ENCODE measurements around the gene SH3D19.
A peak's percentile ranks its signal among the peaks of the same experiment; 100 is the strongest.
"Not testable (repeated sequence)": the region's sequence is repeated elsewhere in the genome, so short reads cannot be mapped to it uniquely, and the experiment has no call there.

Gene SH3D19

DNA sequence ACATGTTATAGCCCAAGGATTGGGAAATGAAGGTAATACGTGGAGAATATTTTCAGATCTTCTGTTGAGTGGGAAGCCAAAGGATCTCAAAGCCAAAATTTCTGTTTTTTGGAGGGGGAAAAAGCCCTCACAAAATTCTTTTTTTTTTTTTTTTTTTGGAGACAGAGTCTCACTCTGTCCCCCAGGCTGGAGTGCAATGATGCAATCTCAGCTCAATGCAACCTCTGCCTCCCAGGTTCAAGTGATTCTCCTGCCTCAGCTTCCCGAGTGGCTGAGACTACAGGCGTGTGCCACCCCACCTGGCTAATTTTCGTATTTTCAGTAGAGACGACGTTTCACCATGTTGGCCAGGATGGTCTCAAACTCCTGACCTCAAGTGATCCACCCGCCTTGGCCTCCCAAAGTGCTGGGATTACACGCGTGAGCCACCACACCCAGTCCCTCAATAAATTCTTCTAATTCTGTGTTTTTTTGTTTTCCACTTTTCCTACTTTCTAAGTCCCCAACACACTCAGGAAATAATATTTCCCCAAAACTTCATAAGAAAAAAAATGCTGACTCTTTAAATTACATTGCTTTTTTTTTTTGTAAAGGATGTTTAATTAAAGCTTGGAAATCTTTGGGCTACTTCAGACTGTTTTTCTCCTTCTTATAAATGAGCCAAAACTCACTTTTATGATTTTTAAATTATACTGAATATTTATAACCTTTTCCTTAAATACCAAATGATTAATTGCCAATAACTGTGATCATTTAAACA, 174.4 kb downstream of the SH3D19 start:
- no peak for DNase-seq (ENCODE audit: low spot score)

DNA sequence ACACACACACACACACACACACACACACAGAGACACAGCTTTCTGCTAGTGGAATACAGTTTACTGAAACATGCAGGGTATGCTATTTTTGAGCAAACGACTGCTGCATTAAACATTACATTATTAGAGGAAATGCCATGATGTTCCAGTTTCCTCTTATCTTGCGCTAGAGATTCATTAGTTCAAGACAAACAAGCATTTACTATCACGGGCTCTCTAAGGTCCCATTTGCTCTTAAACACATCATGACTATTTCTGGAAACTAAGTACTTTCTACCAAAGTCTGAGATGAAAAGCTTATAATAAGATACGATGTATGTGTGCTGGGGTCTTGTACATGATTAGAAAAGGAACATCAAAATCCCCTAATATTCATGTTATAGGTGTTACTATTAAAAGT, 177.1 kb downstream of the SH3D19 start:
- DNase-seq (ENCODE audit: low spot score): no peak

DNA sequence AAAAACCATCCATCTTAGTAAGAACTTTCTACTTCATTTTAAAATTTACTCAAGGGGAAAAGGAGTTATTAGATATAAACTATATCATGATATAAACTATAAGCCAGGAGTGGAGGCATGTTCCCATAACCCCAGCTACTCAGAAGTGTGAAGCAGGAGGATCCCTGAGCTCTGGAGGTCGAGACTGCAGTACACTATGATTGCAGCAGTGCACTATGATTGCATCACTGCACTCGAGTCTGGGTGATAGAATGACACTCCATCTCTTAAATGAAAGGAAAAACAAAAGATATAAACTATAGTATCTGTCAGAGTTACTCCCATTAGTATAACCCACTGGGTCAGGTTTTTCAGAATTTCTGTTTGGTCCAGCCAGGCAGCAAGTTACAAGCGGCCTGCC, 178.4 kb downstream of the SH3D19 start:
- DNase-seq (ENCODE audit: low spot score): no peak

DNA sequence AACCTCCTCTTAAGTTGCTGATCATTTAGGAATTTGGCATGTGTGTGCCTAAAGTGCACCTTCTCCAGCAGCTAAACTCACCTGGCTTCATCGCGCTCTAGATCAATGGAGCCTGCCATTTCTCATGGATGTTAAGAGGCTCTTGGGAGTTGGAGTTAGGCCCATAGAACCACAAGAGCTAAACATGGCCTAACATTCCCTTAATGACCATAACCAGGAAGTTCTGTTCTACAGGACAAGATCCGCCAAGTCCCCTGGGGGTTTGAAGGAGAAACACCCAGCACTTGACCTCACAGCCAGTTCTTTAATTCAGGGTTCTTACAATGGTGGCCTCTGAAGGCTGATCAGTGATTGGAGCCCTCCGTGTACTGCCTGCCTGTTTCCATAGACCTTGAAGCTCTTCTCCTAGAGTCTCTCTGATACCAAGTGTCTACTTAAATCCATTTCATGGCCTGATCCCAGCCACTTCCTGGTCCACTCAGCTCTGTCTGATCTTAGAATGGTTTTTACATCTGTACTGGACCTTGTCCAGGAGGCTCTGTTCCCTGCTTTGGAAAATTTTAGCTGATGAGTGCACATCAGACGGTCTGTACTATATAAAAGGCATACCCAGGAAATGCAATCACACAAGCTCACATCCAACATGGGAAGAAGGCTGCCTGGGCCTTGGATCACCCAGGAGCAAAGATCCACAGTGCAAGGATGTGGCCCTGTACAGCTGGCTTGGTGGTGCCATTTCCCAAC, 180.9 kb downstream of the SH3D19 start:
- no peak for DNase-seq (ENCODE audit: low spot score)

DNA sequence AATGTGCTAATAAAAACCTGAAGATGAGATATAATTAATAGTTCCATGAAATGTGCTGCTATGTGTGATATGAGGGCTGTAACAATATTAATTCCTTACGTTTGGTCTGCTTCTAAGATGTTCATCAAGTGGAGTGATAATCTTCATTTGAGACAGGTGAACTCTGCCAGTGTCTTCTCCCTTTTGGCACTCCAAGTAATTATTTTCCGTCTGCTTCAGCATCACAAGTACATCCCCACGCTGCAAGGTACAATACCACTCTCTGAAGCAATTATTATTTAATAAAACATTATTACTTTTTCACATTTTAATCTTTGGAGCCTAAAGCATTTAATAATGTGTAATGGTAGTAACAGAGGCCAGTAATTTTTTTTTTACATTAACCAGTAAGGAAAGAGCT, 181.6 kb downstream of the SH3D19 start:
- DNase-seq (ENCODE audit: low spot score): no peak

DNA sequence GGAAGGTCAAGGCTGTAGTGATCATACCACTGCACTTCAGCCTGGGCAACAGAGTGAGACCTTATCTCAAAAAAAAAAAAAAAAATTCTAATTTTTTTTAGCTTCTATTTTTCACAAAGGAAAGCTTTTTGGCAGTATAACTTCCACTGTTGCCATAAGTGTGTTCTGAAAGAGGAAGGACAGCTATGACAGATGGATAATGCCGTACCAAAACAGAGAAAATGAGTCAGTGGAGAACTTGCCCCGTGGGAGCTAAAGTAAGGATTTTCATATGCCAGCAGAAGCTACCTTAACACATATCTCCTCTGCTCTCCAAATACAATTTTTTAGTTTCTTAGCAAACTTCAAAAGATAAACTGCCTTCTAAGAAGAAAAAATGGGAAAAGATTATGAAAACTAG, 182.2 kb downstream of the SH3D19 start:
- no peak for DNase-seq (ENCODE audit: low spot score)

DNA sequence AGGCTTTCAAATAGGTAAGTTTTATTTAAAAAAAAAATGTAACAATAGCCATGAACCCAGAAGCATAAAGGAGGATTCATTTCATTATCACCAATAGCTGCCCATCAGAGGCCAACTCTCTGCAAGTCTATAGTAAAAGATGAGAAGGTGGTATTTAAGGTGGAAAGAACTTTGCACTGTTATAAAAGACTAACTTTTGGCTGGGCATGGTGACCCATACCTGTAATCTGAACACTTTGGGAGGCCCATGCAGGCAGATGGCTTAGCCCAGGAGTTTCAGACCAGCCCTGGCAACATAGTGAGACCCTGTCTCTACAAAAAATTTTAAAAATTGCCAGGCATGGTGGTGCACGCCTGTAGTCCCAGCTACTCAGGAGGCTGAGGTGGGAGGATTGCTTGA, 182.6 kb downstream of the SH3D19 start:
- no peak for DNase-seq (ENCODE audit: low spot score)

DNA sequence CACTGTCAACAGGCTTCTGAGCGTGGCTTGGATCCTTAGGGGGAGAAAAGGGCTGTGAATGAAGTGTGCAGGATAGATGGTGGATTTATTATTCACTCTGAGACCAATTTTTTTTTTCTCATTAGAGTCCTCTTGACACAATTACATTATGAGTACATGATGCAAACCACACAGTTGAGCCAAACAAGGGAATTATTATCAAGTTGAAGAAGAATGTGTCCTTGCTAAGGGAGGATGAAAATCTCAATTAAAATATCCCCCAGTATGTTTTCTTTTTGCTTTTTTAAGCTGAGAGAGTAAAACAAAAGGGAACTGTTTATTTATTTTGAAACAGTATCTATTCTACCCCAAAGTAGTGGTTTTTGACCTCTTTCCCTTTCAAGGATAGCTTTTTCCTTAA, 185.6 kb downstream of the SH3D19 start:
- no peak for DNase-seq (ENCODE audit: low spot score)

DNA sequence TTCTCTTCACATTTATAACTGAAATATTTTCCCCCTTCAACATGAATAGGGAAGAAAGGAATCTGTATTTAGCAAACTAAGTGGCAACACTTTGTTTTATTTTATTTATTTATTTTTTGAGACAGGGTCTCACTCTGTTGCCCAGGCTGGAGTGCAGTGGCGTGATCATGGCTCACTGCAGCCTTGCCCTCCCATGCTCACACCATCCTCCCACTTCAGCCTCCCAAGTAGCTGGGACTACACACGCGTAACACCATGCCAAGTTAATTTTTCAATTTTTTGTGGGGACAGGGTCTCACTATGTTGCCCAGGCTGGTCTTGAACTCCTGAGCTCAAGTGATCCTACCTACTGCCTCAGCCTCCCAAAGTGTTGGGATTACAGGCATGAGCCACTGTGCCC, 189.4 kb downstream of the SH3D19 start:
- not testable (repeated sequence) for DNase-seq (ENCODE audit: low spot score)

DNA sequence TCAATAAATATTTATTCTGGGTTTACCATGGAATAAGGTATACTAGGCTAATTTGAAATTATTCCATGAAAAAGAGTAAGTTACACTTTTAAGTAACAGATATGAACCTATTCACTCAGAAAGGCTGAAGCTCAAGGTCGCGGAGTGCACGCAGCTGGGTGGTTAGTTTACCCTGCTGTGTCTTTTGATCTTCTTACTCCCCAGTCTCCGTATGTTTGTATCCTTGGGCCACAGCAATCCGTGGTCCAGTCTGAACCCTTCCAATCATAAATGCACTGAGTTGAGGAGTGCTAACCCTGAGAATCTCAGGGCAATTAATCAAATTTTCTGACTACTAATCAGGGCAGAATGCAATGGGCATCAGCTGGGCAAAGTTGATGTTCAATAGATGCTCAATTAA, 192.1 kb downstream of the SH3D19 start:
- no peak for DNase-seq (ENCODE audit: low spot score)

DNA sequence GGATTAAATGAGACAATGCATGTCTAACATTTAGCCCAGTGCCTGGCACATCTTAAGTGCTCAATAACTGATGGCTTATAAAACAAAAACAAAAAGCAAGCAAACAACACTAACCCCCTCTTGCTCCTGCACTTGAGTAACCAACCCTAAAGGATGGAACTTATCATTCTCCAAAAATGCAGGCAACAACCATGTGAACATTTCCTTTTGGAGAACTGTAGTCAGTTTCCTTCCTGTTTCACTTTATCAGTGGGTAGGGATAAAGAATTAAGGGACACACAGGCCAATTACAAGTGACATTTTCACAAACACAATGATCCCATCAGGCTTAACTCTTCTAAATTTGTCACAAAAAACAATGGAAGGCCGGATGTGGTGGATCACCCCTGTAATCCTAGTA, 195.6 kb downstream of the SH3D19 start:
- DNase-seq (ENCODE audit: low spot score): no peak

DNA sequence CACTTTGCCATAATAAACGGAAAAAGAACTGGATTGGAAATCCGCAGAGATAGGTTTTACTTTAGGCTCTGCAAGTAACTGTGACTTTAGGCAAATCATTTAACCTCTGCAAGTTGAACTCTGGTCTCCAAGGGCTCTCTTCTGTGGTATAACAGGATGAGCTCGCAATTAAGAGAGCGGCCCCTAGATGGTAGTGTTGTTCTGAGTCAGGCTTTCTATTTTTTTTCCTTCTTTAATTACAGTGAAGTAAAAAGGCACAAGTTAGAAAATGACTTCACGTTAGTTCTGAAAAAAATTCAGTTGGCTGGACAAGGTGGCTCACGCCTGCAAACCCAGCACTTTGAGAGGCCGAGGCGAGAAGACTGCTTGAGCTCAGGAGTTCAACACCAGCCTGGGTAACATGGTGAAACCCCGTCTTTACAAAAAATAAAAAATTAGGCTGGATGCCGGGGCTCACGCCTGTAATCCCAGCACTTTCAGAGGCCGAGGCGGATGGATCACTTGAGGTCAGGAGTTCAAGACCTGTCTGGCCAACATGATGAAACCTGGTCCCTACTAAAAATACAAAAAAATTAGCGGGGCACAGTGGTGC, 207.9 kb downstream of the SH3D19 start:
- peak; percentile 54 for DNase-seq (ENCODE audit: low spot score)

DNA sequence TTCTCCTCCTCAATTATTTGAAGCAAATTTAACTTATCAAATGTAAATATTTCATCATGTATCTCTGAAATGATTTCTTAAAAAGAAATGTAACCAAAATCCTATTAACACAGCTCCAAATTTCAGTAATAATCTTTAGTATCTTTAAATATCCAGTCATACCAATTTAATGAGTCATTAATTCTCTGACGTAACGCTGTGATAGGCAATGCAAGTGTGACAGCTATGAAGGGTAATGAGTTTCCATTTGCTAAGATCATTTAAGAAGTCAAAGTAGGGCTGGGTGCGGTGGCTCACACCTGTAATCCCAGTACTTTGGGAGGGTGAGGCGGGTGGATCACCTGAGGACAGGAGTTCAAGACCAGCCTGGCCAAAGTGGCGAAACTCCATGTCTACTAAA, 210.4 kb downstream of the SH3D19 start:
- DNase-seq (ENCODE audit: low spot score): no peak

DNA sequence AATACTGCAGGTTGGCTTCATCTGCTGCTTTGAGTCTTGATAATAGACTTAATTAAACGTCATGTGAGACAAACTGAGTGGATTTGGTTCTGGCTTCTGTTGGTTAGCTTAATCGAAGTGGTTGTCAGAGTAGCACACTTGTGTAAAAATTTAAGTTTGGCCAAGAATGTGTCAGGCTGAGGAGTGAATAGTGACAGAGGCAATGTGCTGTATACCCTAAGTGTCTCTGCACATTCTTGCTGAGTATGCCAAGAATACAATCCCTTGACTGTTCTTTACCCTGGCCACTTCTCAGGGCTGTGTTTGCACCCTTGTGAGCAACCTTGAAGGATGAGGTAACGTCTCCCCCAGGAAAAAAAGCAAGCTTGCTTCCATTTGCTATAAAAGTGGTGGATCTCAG, 211.1 kb downstream of the SH3D19 start:
- no peak for DNase-seq (ENCODE audit: low spot score)

DNA sequence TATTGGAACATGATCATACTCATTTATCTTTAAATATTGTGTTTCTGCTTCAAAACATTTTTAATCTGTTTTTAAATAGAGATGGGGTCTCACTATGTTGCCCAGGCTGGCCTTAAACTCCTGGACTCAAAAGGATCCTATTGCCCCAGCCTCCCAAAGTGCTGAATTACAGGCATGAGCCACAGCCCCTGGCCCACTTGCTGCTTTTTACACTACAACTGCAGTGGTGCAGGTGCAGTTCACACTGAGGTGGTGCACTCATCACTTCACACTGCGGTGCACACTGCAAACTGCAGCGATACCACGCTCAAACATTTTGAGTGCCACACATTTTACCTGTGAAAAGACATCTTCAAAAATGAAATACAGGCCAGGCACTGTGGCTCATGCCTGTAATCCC, 215.2 kb downstream of the SH3D19 start:
- no peak for DNase-seq (ENCODE audit: low spot score)

DNA sequence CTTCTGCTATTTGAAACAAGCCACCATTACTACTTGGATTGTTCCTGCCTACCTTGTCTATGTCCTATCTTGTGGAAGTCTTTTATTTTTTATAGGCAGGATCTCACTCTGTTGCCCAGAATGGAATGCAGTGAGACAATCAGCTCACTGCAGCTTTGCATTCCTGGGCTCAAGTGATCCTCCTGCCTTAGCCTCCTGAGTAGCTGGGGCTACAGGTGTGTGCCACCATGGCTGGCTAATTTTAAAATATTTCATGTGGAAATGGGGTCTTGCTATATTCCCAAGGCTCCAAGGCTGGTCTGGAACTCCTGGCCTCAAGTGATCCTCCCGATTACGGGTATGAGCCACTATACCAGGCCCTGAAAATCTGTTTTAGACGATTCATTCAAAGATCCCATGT, 218.3 kb downstream of the SH3D19 start:
- DNase-seq (ENCODE audit: low spot score): no peak

DNA sequence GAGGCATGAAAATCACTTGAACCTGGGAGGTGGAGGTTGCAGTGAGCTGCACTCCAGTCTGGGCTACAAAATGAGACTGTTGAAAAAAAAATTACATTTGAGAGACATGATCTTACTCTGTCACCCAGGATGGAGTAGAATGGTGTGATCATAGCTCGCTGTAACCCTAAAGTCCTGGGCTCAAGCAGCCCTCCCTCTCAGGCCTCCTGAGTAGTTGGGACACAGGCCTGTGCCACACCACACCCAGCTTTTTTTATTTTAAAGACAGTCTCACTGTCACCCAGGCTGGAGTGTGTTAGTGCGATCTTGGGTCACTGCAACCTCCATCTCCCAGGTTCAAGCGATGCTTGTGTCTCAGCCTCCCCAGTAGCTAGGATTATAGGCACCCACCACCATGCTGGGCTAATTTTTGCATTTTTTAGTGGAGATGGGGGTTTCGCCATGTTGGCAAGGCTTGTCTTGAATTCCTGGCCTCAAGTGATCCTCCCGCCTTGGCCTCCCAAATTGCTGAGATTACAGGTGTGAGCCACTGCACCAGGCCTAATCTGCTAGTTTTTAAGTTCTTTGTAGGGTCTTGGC, 219.9 kb downstream of the SH3D19 start:
- DNase-seq (ENCODE audit: low spot score): no peak

DNA sequence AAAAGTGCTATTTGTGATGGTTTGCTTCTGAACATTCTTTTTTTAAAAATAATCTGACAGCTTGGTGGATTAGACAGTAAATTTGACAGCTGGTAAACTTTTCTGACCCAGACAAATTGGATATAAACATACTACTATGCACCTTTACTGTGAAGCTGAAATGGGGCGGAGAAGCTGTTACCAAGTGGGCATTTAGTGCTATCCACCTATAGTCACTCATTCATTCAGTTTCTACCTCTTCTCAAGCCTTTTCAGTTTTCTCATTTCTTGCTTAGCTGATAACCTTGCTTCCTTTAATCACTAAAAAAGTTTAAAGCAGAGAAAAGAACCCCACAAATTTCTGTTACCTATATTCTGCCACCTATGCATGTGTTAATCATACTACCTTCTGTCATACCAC, 220.8 kb downstream of the SH3D19 start:
- DNase-seq (ENCODE audit: low spot score): no peak

DNA sequence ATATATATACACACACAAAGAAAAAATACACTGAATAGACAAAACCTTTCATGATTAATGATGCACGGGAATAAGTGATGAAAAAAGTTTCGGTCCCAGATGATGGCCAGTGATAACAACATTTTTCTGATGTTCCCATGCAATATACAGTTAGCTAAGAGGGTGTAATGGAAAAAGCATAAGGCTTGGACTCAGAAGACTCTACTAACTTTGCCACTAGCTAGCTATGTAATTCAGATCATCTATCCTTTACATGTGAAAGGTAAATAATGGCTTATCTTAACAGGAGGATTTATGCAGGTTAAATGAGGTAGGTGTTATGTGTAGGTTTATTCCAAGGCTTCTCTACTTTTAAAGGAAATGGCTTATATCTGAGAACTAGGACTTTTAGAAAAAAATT, 221.6 kb downstream of the SH3D19 start:
- DNase-seq (ENCODE audit: low spot score): no peak

DNA sequence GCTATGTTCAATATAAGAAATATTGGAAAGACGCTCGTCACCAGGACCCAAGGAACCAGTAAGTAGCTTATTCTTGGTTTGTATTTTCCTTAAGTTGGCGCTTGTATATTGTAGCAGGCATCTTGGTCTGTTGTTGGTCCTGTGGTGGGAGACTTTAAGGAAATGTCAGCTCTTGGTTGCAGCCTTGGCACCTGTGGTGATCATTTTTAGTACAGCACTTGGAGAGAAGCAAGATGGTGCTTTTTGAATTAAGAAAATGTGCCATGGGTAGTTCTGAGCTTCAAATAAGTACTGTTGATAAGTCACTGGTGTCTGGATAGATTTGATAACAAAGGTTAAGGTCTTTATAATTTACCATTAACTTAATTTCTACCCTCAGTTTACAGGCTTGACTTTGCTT, 224.9 kb downstream of the SH3D19 start:
- DNase-seq (ENCODE audit: low spot score): no peak

DNA sequence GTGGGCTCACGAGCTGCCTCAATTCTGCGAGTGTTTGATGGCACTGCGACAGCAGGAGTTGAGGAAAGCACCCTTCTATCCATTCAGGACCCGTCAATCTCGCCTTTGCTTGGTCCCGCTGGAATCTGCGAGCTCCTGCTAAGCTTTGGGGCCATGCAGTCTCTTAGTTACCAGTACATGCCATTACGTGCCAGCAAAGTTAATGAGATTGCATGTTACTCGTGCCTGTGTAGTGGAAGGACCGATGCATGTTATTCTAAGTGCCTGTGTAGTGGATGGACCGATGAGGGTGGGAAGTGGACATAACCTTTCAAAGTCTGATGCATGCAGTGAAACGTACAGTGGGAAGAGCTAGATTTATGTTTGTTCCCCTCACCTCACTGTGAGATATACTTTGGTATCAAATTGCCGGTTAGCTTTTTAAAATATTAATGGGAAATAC, 225.4 kb downstream of the SH3D19 start:
- DNase-seq (ENCODE audit: low spot score): peak; percentile 40

DNA sequence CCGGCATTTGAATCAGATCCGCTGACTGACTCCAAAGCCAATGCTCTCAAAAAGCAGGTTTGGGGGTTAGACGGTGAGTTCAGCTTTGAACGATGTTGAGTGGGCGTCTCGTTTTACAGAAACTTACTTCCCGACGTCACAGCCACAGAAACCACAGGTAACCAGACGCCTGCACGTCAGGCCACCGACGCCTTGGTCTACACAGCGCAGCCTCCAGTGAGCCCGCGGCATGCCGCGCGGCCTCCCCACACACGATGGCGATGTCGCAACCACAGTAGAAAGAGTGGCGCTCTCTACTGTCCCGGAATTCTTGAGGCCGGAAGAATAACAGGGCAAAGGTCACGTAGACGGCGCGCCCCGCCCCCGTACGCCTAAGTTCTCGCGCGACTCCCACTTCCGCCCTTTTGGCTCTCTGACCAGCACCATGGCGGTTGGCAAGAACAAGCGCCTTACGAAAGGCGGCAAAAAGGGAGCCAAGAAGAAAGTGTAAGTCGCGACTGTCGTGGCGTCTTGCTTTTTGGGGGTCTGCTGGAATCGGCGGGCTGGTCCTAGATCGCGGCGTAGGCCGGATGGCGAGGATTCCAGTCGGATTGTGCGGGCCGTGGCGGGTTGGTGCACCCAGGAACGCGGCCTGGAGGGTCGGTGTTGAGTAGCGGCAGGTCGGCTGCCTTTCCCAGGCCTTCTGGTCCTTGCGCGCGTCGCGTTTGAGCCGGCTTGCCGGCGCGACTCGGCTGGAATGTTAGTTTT, 226.0 kb downstream of the SH3D19 start, which contains the start of gene RPS3A:
Gene RPS3A (plus strand): TSS at position 400 of the 747 bp plus-strand sequence. CDS start 25 bp downstream, at position 425.
- peak; percentile 81 for DNase-seq (ENCODE audit: low spot score)
